ENCODE data around the gene ARMH3.

Gene ARMH3

DNA sequence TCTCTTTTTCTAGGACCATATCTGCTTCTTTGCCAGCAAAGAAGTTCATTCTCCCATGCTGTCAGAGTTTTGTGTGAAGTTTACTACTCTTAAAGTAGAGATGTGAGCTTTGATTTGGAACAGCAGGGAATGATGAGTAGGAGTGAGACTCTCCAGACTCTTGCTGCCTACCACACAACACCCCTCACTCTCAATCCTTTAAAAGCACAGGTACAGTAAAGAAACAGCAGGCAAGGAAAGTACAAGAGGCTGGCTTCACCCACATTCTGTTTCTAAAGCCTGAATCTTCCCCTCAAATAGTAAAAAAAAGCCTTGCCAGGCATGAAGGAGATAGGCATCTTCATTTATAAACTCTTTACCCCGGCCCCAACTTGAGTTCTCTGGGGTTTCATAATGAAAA is 97.3 kb downstream of the ARMH3 start:
- Histone ChIP-seq H3K27ac (no peak overlapping the region), H3K27me3 (no peaks in the 10 kb centered on the region)
- TF ChIP-seq, protein P1, sequence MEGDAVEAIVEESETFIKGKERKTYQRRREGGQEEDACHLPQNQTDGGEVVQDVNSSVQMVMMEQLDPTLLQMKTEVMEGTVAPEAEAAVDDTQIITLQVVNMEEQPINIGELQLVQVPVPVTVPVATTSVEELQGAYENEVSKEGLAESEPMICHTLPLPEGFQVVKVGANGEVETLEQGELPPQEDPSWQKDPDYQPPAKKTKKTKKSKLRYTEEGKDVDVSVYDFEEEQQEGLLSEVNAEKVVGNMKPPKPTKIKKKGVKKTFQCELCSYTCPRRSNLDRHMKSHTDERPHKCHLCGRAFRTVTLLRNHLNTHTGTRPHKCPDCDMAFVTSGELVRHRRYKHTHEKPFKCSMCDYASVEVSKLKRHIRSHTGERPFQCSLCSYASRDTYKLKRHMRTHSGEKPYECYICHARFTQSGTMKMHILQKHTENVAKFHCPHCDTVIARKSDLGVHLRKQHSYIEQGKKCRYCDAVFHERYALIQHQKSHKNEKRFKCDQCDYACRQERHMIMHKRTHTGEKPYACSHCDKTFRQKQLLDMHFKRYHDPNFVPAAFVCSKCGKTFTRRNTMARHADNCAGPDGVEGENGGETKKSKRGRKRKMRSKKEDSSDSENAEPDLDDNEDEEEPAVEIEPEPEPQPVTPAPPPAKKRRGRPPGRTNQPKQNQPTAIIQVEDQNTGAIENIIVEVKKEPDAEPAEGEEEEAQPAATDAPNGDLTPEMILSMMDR (IDR thresholded peaks at IDR 0.05): no peak

DNA sequence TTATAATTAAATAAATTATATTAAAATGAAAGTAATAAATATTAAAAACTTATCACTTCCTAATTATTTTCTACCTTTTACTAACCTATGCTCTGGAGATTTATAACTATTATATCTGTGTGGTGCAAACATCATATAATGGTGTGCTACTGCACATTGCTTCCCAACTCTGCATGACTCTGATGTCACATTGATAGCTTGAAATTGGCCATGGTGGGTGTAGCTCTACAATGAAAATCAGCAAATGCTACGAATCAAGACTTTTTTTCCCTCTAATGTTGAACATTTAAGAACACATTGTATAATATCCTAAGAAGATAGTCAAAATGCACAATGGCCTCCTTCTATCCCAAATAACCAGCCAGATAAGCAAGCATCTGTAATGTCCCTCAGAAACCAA is 99.1 kb downstream of the ARMH3 start:
- H3K4me3 ChIP-seq (ENCODE audit: low read depth in 1 of 2, low read length in 1 of 2): no peak overlapping the region
- H3K27ac ChIP-seq: no peak overlapping the region
- H3K4me1 ChIP-seq (ENCODE audit: control insufficient read depth in 1 of 2, insufficient read depth in 1 of 2, low read depth in 1 of 2, low read length in 1 of 2): no peaks in the 10 kb centered on the region
- TF ChIP-seq, protein P1 (IDR thresholded peaks at IDR 0.05): no peak
- no peaks in the 10 kb centered on the region for H3K9me3 ChIP-seq
- no peaks in the 10 kb centered on the region for H3K27me3 ChIP-seq
- H3K36me3 ChIP-seq: peaks cover 29% of the 10 kb centered on the region

More for the DNA sequence above, 97.3 kb downstream of the ARMH3 start:
- Histone ChIP-seq H3K4me3 (ENCODE audit: low read depth in 1 of 2, low read length in 1 of 2) (no peak overlapping the region), H3K9me3 (no peaks in the 10 kb centered on the region), H3K36me3 (peaks cover 30% of the 10 kb centered on the region), H3K4me1 (ENCODE audit: control insufficient read depth in 1 of 2, insufficient read depth in 1 of 2, low read depth in 1 of 2, low read length in 1 of 2) (no peaks in the 10 kb centered on the region)

DNA sequence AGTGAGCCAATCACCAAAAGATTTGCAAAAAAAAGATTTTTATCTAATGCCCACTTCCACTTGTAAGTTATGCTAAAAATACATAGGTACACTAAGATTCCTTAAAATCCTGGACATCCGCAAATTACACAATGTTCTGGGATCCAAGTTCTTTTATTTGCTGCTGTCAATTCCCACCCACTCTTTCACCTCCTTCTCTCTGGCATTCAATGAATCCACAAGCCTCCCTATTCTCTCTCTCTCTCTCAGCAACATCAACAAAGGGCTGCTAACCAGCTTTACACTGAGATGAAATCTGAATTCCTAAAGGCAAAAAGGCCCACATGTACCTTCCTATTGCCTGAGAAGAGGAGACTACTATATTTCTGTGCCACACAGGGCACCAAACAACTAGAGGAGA is 99.9 kb downstream of the ARMH3 start:
- Histone ChIP-seq H3K4me1 (ENCODE audit: control insufficient read depth in 1 of 2, insufficient read depth in 1 of 2, low read depth in 1 of 2, low read length in 1 of 2) (no peaks in the 10 kb centered on the region), H3K9me3 (no peaks in the 10 kb centered on the region), H3K36me3 (peaks cover 29% of the 10 kb centered on the region), H3K27me3 (no peaks in the 10 kb centered on the region), H3K27ac (no peak overlapping the region), H3K4me3 (ENCODE audit: low read depth in 1 of 2, low read length in 1 of 2) (no peak overlapping the region)
- TF ChIP-seq, protein P1 (IDR thresholded peaks at IDR 0.05): no peak

DNA sequence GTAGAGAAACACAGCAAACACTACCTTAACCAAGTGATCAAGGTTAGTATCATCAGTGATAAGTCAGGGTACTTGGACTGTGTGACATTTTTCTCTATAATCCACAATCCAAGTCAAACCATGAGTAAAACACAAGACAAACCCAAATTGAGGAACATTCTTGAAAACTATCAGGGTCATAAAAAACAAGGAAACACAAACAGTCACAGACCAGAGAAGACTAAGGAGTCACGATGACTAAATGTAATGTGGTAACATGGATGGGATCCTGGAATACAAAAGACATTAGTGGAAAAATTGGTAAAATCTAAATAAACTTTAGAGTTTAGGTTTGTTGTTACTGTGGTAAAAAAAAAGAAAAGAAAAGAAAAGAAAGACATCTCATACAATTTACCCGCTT is 103.8 kb downstream of the ARMH3 start:
- TF ChIP-seq, protein P1 (IDR thresholded peaks at IDR 0.05): no peak
- Histone ChIP-seq H3K4me1 (ENCODE audit: control insufficient read depth in 1 of 2, insufficient read depth in 1 of 2, low read depth in 1 of 2, low read length in 1 of 2) (no peaks in the 10 kb centered on the region), H3K36me3 (peaks cover 28% of the 10 kb centered on the region), H3K27ac (no peak overlapping the region), H3K27me3 (no peaks in the 10 kb centered on the region), H3K9me3 (no peaks in the 10 kb centered on the region), H3K4me3 (ENCODE audit: low read depth in 1 of 2, low read length in 1 of 2) (no peak overlapping the region)

DNA sequence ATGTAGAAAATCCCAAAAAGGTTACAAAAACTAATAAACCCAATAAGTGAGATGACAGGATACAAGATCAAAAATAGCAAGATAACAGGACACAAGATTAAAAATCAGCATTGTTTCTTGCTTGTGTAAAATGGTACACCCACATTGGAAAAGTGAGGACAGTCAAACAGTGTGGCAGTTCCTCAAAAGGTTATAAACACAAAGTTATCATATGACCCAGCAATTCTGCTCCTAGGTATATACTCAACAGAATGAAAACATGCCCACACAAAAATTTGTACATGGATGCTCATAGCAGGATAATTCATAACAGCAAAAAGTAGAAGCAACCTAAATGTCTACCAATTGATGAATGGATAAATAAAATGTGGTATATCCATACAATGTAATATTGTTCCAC is 105.8 kb downstream of the ARMH3 start:
- H3K9me3 ChIP-seq: no peaks in the 10 kb centered on the region
- H3K36me3 ChIP-seq: peaks cover 10% of the 10 kb centered on the region
- no peaks in the 10 kb centered on the region for H3K27me3 ChIP-seq
- TF ChIP-seq, protein P1 (IDR thresholded peaks at IDR 0.05): no peak
- no peaks in the 10 kb centered on the region for H3K4me1 ChIP-seq (ENCODE audit: control insufficient read depth in 1 of 2, insufficient read depth in 1 of 2, low read depth in 1 of 2, low read length in 1 of 2)
- H3K27ac ChIP-seq: no peak overlapping the region
- no peak overlapping the region for H3K4me3 ChIP-seq (ENCODE audit: low read depth in 1 of 2, low read length in 1 of 2)

DNA sequence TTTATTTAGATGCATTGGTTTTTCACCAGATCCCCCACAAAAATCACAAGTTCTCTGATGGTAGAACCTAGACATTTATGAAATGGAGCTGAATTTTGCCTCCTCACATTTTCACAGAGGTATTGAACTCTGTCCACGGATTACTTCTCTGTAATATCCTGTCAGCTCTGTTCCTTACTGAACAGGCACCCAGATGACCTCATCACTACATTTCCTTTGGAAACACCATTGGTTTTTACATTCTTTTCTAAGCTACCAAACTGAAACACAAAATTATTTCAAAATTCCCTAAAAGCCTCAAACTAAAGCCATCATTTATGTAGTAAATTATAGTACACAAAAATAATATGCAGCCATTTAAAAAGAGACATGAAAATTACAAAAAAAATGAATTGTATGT is 114.1 kb downstream of the ARMH3 start:
- Histone ChIP-seq H3K27me3 (no peaks in the 10 kb centered on the region), H3K4me3 (ENCODE audit: low read depth in 1 of 2, low read length in 1 of 2) (no peak overlapping the region), H3K27ac (no peak overlapping the region), H3K9me3 (no peaks in the 10 kb centered on the region), H3K4me1 (ENCODE audit: control insufficient read depth in 1 of 2, insufficient read depth in 1 of 2, low read depth in 1 of 2, low read length in 1 of 2) (no peaks in the 10 kb centered on the region), H3K36me3 (peaks cover 8% of the 10 kb centered on the region)
- TF ChIP-seq, protein P1 (IDR thresholded peaks at IDR 0.05): no peak

Data from neutrophil (primary cell).